Measurements from ENCODE around the gene NRN1L.
"Not testable (repeated sequence)": the region's sequence is repeated elsewhere in the genome, so short reads cannot be mapped to it uniquely, and the experiment has no call there.

NRN1L gene

DNA sequence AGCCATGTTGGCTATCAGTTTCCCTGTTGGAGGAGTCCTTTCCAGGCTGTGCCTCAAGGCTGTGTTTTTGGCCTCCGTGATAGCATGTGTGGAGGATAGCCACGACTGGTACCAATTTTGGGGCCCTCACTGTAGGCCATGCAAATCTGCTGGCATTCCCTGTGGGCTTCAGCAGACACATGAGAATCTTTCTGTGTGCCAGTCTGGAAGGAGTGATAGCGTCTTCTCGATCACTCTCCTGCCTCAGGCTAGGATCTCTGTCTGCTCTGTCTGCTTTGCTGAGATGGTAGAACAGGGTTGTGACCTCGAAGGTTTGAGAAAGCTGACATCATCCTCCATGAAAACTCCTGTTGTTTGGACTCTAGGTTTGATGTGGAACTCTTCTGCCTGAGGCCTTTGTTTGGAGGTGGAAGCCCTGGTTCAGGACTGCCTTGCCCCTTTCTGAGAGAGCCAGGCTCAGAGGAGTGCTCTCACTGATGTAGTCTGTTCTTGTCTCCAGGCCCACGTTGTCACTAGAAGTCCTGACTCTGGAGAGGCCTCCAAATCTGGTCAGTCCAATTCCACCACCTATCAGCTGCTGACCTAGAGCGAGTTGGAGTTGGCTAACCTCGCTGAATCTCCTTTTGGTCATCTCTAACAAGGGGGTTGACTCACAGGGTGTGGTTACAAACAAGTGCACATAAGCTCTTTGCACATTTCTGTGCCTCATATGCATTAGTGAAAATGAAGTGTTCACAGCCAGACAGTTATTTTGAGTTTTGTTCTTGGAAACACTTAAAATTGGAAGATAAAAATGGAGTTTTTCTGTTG lies 23.9 kb upstream of the NRN1L start:
- no peak for DNase-seq (ENCODE audit: low read depth in 1 of 2, low spot score in 1 of 2)

DNA sequence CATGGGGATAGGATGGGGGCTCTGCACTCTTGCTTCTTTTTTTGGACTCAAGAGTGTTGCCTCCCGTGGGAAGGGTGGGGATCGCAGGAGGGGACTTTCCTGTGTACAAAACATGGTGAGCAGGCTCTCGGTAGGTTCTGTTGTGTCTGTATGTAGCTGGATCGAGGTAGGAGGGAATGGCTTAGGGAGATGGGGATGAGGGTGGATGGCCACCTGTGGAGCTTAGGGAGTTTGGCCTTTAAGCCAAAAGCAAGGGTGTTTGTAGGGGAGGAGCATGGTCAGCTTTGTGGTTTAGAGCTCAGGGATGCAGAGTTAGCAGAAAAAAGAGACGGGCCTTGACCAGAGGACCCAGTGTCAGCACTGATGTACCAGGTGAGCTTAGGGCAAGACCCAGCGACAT lies 22.8 kb upstream of the NRN1L start:
- no peak for DNase-seq (ENCODE audit: low read depth in 1 of 2, low spot score in 1 of 2)

DNA sequence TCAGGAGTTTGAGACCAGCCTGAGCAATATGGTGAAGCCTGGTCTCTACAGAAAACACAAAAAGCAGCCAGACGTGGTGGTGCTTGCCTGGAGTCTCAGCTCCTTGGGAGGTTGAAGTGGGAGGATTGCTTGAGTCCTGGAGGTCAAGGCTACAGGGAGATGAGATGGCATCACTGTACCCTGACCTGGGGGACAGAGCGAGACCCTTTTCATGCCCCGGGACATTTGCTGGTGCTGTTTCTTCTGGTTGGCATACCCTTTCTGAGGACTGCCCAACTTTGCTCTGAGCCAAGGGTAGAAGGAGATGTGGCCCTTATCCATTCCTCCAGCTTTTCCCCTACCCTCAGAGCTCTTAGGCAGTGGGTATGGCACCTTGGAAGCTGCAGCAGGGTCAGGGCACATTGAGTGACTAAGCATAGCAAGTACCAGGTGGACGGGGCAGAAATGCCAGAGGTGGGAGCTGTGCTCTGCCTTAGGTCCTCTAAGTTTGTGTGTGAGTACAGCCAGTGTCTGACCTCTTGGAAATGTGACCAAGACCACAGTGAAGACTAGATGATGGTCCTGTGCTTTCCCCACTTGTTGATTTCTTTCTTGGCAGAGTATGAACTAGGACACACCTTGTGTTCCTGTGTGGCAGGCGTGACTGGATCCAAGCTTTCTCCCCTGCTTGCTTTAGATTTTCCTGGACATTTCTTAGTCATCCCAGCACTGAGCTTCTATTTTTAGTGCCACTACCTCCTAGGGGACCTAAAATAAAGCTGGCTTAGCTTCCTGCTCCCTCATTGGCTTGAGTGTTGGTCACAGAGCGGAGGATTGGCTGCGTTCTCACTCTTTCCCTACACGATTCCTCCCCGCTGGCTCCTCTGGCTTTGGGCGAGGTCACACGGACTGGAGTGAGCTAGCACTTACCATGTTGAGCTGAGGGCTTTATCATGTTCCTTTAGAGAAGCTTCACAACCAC lies 21.8 kb upstream of the NRN1L start:
- DNase-seq (ENCODE audit: low read depth in 1 of 2, low spot score in 1 of 2) = no peak

- not testable (repeated sequence) for DNase-seq (ENCODE audit: low read depth in 1 of 2, low spot score in 1 of 2)
These were observed 20.6 kb upstream of the NRN1L start for GRCh38 chr16:67864044-67864443.

GRCh38 chr16:67864594-67864993 lies 20.1 kb upstream of the NRN1L start:
- DNase-seq (ENCODE audit: low read depth in 1 of 2, low spot score in 1 of 2) = no peak

DNA sequence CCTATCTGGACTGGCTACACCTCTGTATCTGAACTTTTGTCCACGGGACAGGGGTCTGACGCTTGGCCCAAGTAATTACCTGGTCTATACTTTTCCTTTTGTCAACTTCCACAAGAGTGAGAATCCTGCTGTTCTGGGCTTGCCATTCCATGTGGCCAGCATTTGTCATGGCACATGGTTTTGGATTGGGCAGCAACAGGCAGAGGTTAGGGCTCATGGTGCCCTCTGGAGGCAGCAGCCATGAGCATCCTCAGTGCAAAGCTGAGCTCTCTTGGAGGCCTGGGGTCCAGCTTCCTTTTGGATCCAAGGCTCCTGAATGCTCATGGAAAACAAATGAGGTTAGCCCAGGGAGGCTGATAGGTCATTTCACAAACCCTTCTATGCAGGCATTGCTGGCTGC lies 19.4 kb upstream of the NRN1L start:
- no peak for DNase-seq (ENCODE audit: low read depth in 1 of 2, low spot score in 1 of 2)

DNA sequence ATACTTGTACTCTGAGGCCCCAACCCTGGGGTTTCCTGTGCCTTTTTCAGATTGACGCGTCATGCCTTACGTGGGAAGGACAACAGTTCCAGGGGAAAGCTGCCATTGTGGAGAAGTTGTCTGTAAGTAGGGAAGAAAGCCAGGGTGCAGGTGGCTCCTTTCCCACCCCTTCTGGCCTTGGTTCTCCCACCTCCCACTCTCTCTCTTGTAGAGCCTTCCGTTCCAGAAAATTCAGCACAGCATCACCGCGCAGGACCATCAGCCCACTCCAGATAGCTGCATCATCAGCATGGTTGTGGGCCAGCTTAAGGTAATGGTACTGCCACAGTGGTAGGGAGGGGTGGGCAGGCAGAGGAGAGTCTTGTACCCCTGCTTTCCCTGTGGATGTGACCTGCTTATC lies 16.4 kb upstream of the NRN1L start:
- DNase-seq (ENCODE audit: low read depth in 1 of 2, low spot score in 1 of 2) = no peak

- DNase-seq (ENCODE audit: low read depth in 1 of 2, low spot score in 1 of 2) = no peak
These were observed 15.0 kb upstream of the NRN1L start for GRCh38 chr16:67869653-67870052.

GRCh38 chr16:67871256-67871655 lies 13.4 kb upstream of the NRN1L start:
- no peak for DNase-seq (ENCODE audit: low read depth in 1 of 2, low spot score in 1 of 2)

- no peak for DNase-seq (ENCODE audit: low read depth in 1 of 2, low spot score in 1 of 2)
These were observed 12.5 kb upstream of the NRN1L start for GRCh38 chr16:67872131-67872630.

- peak; percentile 81 to 84 for DNase-seq (ENCODE audit: low read depth in 1 of 2, low spot score in 1 of 2)
These were observed 11.9 kb upstream of the NRN1L start, which contains the start of gene EDC4 for GRCh38 chr16:67872631-67873434. EDC4 (plus strand) TSS chr16:67873052; CDS start chr16:67873262, 210 bp downstream.

- DNase-seq (ENCODE audit: low read depth in 1 of 2, low spot score in 1 of 2) = no peak
These were observed 11.0 kb upstream of the NRN1L start for GRCh38 chr16:67873435-67874370.

DNA sequence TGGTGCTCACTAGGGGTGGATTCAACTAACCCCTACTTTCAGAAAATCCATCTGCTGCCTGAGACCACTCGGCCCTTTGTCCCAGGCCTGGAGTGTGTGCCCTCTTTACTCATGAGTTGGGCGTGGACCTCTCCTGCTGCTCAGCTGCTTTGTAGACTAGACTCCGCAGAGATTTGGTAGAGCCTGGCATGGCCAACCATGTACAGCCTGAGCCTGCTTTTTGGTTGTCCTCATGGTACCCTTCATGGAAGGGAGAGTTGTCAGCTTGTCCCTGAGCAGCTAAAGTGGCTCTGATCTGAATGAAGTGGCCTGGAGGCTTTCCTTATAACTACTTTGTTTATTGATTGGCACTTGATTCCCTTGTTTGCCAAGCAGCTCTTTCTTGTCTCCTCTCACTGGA lies 10.3 kb upstream of the NRN1L start:
- DNase-seq (ENCODE audit: low read depth in 1 of 2, low spot score in 1 of 2) = no peak

DNA sequence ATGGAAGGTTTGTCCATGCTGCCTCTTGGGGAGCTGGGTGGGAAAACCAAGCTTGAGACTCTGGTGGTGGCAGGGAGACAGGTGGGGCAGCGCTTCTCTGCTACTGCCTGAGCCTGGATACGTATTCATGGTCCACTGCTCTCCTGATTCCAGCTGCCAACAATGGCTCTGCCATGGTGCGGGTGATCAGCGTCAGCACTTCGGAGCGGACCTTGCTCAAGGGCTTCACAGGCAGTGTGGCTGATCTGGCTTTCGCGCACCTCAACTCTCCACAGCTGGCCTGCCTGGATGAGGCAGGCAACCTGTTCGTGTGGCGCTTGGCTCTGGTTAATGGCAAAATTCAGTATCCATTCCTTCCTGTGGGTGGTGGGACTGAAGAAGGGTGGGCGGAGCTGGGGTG lies 7.6 kb upstream of the NRN1L start:
- no peak for DNase-seq (ENCODE audit: low read depth in 1 of 2, low spot score in 1 of 2)

GRCh38 chr16:67878232-67878631 lies 6.5 kb upstream of the NRN1L start:
- DNase-seq (ENCODE audit: low read depth in 1 of 2, low spot score in 1 of 2) = no peak

GRCh38 chr16:67878846-67879245 lies 5.8 kb upstream of the NRN1L start:
- DNase-seq (ENCODE audit: low read depth in 1 of 2, low spot score in 1 of 2) = no peak

- no peak for DNase-seq (ENCODE audit: low read depth in 1 of 2, low spot score in 1 of 2)
These were observed 5.2 kb upstream of the NRN1L start for GRCh38 chr16:67879462-67879861.

- no peak for DNase-seq (ENCODE audit: low read depth in 1 of 2, low spot score in 1 of 2)
These were observed 4.7 kb upstream of the NRN1L start for GRCh38 chr16:67879936-67880335.

DNA sequence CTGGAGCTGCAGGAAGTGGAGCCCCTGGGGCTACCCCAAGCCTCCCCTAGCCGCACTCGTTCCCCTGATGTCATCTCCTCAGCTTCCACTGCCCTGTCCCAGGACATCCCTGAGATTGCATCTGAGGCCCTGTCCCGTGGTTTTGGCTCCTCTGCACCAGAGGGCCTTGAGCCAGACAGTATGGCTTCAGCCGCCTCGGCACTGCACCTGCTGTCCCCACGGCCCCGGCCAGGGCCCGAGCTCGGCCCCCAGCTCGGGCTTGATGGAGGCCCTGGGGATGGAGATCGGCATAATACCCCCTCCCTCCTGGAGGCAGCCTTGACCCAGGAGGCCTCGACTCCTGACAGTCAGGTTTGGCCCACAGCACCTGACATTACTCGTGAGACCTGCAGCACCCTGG lies 4.1 kb upstream of the NRN1L start:
- no peak for DNase-seq (ENCODE audit: low read depth in 1 of 2, low spot score in 1 of 2)

GRCh38 chr16:67881621-67882161 lies 3.0 kb upstream of the NRN1L start:
- DNase-seq (ENCODE audit: low read depth in 1 of 2, low spot score in 1 of 2) = no peak

Measured in stimulated activated CD4-positive, alpha-beta T cell treated with anti-CD3 and anti-CD28 coated beads, Interleukin-15, amount 100 ng/mL, for 1 hour (primary cell).